HG02759 (cell line): ENCODE data around the gene UPK2.

Experiments used
- ATAC-seq: cut with Tn5 transposase; IDR thresholded peaks from one replicate; pipeline ENCODE4 v1.9.1; 2021; ENCODE audit warnings: mild to moderate bottlenecking, moderate library complexity; ENCODE audit not compliant: unreplicated experiment

The UPK2 gene

GRCh38 chr11:118917481-118918127 lies 38.5 kb upstream of the UPK2 start:
- ATAC-seq = no peak

DNA sequence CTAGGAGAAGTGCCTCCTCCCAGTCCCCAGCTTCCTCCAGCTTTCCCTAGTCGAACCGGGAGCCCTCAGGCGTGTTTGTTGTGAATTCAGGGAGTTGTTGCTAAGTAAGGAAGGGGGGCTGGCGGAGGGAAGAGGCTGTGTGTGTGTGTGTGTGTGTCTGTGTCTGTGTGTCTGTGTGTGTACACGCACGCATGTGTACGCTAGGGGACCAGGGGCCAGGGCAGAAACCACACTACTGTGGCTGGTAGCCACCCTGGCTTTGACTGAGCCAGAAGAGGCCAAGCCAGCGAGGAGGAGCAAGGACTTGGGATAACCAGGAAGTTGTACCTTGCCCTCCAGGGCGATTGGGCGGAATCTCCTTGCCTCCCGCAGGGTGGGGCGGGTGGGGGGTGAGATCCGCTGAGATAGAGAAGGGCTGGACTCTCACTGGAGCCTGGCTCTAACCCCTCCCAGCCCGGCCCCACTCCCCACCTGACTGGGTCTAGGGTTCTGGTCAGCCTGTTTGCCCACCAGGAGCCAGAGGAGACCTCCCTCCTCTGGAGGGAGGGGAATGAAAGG lies 37.9 kb upstream of the UPK2 start:
- no peak for ATAC-seq

GRCh38 chr11:118918686-118919280 lies 37.3 kb upstream of the UPK2 start:
- ATAC-seq = no peak

DNA sequence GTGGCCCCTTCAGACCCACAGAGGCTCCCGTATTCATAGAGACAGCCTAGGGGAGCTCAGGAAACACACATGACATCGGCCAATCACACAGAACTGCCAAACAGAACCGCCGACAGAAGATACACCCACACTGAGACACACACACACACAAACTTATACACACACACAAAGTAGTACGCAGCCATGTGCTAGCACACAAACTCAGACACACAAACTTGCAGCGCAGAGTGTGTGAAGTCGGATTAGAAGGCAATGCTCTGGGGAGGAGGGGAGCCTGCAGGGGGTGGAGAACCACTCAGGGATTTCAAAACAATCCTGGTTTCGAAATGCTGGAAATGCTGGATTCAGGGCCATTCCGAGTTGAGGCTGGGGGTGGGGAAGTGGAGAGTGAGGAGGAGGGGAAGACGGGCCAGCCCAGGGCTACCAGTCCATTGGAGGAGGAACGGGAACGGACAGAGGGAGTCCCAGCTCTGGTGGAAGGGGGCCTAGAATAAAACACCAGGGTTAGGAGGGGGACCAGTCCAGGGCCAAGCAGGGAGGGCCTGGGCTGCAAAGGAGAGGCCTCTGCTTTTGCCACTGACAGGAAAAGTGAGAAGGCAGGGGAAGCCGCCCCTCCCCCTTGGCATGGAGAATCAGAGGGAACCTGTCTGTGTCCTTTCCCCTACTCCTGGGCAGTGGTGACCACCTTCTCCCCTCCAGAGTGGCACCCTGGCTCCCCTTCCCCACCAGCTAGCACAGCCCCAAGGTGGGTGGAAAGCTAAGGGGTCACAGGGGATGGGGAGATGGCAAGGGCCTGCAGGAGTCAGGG lies 34.8 kb upstream of the UPK2 start:
- no peak for ATAC-seq

DNA sequence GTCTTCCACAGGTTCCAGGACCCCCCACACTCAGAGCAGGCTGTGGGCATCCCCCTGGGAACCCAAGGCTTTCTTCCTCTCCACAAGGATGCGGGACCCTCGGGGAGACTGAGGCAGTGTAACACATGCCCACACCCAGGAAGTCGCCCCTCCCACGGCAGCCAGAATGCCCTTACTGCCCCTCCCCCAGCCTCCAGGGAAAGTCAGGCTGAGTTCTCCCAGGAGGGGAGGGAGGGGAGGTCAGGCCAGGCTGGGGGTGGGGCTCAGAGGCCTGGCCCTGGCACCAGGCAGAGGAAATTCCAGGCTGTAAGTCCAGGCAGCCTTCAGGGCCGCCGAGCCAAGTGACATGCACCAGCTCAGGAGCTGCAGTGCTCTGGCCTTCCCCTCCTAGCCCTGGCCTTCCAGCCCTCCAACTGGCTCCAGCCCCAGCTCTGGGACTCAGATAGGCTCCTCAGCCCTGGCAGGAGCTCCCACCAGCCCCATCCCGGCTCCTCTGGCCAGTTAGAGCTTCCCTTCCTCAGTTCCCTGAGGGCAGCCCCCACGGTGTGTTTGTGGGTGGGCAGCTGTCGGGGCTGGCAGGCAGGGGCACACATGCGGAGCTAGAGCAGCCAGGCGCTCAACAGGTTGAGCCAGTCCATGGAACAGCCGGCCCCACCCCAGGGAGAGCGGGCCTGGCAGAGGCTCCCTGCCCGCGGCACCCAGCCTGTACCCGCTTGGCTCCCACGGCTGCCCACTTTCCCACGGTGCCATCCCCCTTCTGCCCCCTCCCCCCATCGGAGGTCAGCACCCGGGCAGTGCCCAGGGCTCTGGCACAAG lies 34.0 kb upstream of the UPK2 start:
- ATAC-seq = no peak

DNA sequence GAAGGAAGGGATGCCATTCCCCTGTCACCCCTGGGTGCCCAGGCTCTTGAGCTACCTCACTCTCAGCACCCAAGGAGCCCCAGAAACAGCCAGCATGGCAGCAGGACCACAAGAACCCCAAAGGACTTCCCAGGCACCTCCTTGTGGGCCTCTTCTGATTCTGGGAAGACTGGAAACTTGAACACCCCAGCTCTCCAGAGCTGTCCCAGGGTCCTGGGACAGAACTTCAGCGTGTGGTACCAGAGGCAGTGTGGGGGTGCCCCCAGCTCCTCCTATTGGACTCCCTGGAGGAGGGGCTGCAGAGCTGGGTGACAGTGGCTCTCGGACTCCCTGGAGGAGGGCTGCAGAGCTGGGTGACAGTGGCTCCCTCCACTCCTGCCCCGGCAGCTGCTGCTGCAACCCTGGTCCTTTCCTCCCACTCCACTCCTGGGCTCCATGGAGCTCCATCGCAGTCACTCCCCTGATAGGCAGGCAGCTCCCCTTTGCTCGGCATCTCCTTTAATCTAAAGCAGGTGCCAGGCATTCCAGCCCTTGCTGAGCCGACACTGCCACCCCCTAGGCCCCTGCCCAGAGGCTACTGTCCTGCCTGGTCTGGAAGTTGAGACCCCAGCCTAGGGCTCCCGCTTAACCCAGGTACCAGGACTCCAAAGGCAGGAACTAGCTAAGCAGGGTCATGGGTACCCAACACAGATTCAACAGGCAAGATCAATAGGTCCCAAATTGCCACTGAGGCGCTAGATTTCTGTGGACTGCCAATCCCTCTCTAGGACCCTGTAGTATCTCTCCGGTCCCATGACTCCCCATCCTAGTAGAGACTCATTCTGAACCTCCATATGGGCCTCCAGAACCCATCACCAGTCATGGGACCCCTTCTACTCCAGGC lies 33.1 kb upstream of the UPK2 start:
- no peak for ATAC-seq

GRCh38 chr11:118923721-118924587 lies 32.1 kb upstream of the UPK2 start:
- no peak for ATAC-seq

- no peak for ATAC-seq
These were observed 31.2 kb upstream of the UPK2 start for GRCh38 chr11:118924591-118925585.

DNA sequence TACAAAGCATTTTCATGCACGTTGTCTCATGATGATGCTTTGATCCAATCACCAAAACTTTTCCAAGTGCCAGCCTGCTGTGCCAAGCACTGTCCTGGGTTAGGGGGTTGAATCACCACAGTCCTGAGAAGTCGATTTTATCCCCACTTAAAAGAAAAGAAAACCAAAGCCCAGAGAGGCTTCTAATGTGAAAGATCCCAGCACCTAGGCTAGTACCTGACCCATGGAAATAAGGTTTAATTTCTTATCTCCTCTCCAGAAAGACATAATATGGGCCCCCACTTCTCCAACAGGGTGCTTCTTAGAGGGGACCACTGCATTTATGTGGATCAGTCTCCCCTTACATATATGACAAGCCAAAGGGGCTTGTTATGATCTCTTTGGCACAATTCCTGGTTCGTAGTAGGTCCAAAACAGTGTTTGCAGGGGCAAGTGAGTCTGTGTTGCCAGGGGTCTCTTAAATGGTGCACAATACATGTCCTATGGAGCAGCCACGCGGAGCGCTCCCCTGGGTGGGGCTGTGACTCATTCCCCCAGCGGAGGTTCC lies 28.5 kb upstream of the UPK2 start:
- ATAC-seq = no peak

DNA sequence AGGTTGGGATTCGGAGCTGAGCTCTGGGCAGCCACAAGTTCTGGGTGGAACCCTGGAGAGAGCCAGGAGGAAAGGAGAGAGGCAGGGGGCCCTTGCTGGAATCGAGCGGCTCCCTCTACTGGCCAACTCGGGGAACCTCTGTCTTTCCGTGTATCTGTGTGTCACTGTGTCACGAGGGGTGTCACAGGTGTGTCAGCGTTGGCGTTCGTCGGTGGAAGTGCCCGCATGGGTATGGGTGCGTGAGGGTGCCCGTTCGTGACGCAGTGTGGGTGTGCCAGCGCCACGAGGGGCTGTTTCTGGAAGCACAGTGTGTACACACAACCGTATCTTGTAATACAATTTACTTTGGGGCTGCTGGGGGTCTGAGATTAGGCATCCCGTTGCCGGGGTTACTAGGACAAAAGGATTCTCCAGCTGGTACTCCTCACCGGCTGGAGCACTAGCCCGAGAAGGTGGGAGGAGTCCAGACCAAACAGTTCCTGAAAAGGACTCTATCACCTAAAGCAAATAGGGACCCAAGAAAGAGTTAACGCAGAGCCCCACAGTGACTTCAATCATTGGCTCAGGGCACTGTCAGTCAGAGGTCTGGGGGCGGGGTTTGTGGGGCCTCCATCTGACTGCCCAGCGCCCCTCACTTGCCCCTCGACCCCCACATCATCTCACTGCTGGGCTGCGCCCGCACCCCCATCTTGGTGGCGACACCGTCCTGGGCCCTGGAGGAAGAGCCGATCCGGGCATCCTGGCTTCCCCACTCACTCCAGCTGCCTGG lies 27.8 kb upstream of the UPK2 start:
- ATAC-seq = peak; percentile 38

- ATAC-seq = no peak
These were observed 27.1 kb upstream of the UPK2 start for GRCh38 chr11:118928870-118929500.

GRCh38 chr11:118929501-118930093 lies 26.5 kb upstream of the UPK2 start:
- ATAC-seq = no peak

DNA sequence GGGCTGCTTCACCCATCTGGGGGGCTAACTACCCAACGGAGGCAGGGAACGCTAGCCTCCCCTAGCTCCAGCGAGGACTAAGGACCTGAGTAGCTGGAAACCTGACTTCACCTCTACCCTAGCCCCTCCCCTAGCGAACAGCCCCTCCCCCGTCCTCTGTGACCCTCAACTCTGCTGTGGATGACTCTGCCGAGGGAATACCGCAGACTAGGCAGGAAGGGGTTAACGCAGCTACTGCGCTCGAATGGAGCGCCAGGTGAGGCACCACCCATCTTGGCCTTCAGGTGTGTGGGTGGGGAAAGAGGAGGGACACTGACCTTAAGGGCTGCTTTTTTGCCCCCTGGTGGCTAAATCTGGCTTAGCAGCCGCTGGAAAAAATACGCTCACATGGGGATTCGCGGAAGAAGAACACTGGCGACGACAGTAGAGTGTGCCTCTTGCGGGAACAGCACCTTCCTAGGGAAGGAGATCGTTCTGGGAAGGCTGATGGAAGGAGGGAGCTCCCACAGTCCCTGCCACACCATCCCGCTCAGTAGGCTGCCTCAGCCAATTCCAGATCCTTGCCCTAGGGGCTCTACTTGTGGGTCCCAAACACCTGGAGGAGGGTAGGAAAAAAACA lies 25.9 kb upstream of the UPK2 start:
- no peak for ATAC-seq

DNA sequence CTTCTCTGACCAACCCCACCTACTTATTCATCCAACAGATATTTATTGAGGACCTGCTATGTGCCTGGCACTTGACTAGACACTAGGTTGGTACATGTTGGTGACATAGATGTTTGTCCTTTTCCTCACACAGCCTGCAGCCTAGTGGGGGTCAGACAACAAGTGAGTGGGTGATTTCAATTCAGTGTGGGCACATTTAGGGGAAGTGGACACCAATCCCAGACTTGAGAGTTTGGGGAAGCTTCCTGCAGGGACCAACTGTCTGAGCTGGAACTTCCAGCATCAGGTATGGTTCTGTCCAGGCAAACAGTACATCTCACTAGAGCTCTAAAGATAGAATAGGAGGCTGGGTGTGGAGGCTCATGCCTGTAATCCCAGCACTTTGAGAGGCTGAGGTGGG lies 24.5 kb upstream of the UPK2 start:
- ATAC-seq = no peak

DNA sequence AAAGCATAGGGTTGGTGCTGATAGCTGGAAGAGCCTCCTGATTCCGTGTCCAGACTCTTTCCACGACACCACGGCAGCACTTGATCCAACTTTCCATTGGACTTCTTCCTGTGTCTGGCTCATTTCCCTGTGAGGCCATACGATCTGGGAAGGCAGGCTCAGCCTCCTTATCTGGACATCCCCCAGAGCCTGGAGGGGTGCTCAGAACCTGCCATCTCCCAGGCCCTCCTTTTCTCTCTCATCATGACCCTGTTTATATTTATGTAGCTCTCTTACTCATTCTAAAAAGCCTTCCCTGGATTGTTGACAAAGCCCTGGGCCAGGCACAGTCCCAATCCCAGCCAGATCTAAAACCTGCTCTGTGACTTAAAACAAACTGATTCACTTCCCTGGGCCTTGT lies 22.6 kb upstream of the UPK2 start:
- ATAC-seq = no peak

DNA sequence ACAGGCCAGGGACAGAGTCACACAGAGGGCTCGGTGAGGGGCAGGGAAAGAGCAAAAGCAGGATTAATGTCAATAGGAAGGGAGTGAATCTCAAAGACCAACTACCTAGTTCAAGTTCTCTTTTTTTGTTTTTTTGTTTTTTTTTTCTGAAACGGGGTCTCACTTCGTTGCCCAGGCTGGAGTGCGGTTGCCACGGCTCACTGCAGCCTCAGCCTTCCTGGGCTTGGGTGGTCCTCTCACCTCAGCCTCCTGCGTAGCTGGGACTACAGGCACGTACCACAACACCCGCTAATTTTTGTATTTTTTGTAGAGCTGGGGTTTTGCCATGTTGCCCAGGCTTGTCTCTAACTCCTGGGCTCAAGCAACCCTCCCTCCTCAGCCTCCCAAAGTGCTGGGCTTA lies 20.7 kb upstream of the UPK2 start:
- no peak for ATAC-seq
